Lung (tissue), 12 donors: ENCODE measurements around the gene ASCC1. TPM values are rescaled to one million over a fixed set of nuclear protein-coding genes. Genes with fewer than 3 reads are reported as not detected.

Experiments
- ATAC-seq: fragments of 200-7000 bp; cut with Tn5 transposase; one replicate; pipeline ENCODE4 v1.9.1; 2020; ENCODE audit warnings: moderate number of reproducible peaks; ENCODE audit not compliant: insufficient read depth, low FRiP score
- DNase-seq, 3 donors: peaks; one replicate each; pipeline ENCODE4 v3.0.0-alpha.2; 2013 to 2017
- H3K27ac ChIP-seq, 2 donors: one replicate each; pipeline ENCODE4 v1.5.1; 2013; ENCODE audit warnings: mild to moderate bottlenecking in 2 of 2, moderate library complexity in 2 of 2, control low read depth in 1 of 2, inconsistent platforms in 1 of 2, low read depth in 1 of 2, low read length in 1 of 2
- H3K27me3 ChIP-seq, 3 donors: one replicate each; pipeline ENCODE4 v1.5.1; 2013; ENCODE audit warnings: low read length in 2 of 3; ENCODE audit not compliant: control insufficient read depth in 3 of 3, insufficient read depth in 3 of 3
- H3K36me3 ChIP-seq, 4 donors: one replicate each; pipeline ENCODE4 v1.5.1; 2013; ENCODE audit warnings: low read length in 4 of 4, mild to moderate bottlenecking in 1 of 4, moderate library complexity in 1 of 4; ENCODE audit not compliant: control insufficient read depth in 4 of 4, insufficient read depth in 4 of 4
- H3K4me1 ChIP-seq, 5 donors: one replicate each; pipeline ENCODE4 v1.5.1; 2013; ENCODE audit warnings: low read length in 5 of 5, mild to moderate bottlenecking in 2 of 5, moderate library complexity in 1 of 5; ENCODE audit not compliant: control insufficient read depth in 5 of 5, insufficient read depth in 5 of 5
- H3K4me3 ChIP-seq: one replicate; pipeline ENCODE4 v1.5.1; 2013; ENCODE audit warnings: mild to moderate bottlenecking, control low read depth, moderate library complexity
- H3K9ac ChIP-seq, 2 donors: one replicate each; pipeline ENCODE4 v1.5.1; 2013; ENCODE audit warnings: low read length in 2 of 2, control low read depth in 1 of 2; ENCODE audit not compliant: insufficient read depth in 1 of 2
- H3K9me3 ChIP-seq, 4 donors: one replicate each; pipeline ENCODE4 v1.5.1; 2013; ENCODE audit warnings: low read length in 3 of 4, mild to moderate bottlenecking in 1 of 4, moderate library complexity in 1 of 4; ENCODE audit not compliant: control insufficient read depth in 4 of 4, insufficient read depth in 3 of 4
- CTCF ChIP-seq: IDR thresholded peaks from 2 replicates; pipeline ENCODE4 v1.5.1; 2012; ENCODE audit warnings: mild to moderate bottlenecking; ENCODE audit errors: control extremely low read depth, extremely low read depth
- WGBS, 2 donors: extraction: QIAGEN DNeasy Blood & Tissue Kit; methylation state at CpG; one replicate each; pipeline ENCODE4 v1.1.7; 2013; 5-methylcytosine and 5-hydroxymethylcytosine counted together
- polyA plus RNA-seq, 2 donors: library from polyadenylated mRNA; stranded (reverse); fragments of 200-250 nt; gene quantifications; one replicate each; pipeline ENCODE4 v1.2.1, GENCODE V29; 2013
- total RNA-seq, 2 donors: library from RNA; depleted of rRNA in 1 of 2; stranded (reverse); fragments of >200 nt in 1 of 2; gene quantifications; one replicate each; pipeline ENCODE4 v1.2.1, GENCODE V29; 2014 to 2021
- donor health status: control.
- donor health status: control.
- donor health status: Bipolar disorder and iron deficiency.
- donor health status: healthy.
- donor health status: DM: yes; HTN: yes; CAD: no.

The ASCC1 gene
- total and polyA plus RNA-seq, 4 donors, result 9.0 to 29.9 (median 24.2) TPM

GRCh38 chr10:72186982-72187330 lies 29.1 kb downstream of the ASCC1 start:
- peaks cover 0 to 5% (median 0%) of the 10 kb centered on the region in 5 donors for H3K4me1 ChIP-seq
- peaks cover 0 to 13% (median 5%) of the 10 kb centered on the region in 4 donors for H3K36me3 ChIP-seq
- ATAC-seq, result no peak
- no peak overlapping the region for H3K4me3 ChIP-seq
- H3K27me3 ChIP-seq, result no peaks in the 10 kb centered on the region
- H3K9ac ChIP-seq, result peak overlapping the region in 1 of 2 donors; percentile 58
- peak overlapping the region; percentile 46 to 77 for H3K27ac ChIP-seq
- 70 to 75% methylated on average over 3 of the region's 3 CpGs for WGBS, 2 donors
- TF ChIP-seq CTCF, result no peak
- H3K9me3 ChIP-seq, result peaks cover 0 to 3% (median 0%) of the 10 kb centered on the region in 4 donors
- no peak for DNase-seq

GRCh38 chr10:72186258-72186981 lies 29.7 kb downstream of the ASCC1 start:
- H3K4me3 ChIP-seq, result no peak overlapping the region
- peak; percentile 75 for ATAC-seq

GRCh38 chr10:72184156-72184555 lies 31.9 kb downstream of the ASCC1 start:
- H3K4me3 ChIP-seq, result no peak overlapping the region
- H3K4me1 ChIP-seq, result peaks cover 0 to 5% (median 0%) of the 10 kb centered on the region in 5 donors
- no peaks in the 10 kb centered on the region for H3K27me3 ChIP-seq
- DNase-seq, result no peak
- no peak for TF ChIP-seq CTCF
- no peak overlapping the region for H3K27ac ChIP-seq
- H3K9me3 ChIP-seq, result peaks cover 0 to 3% (median 0%) of the 10 kb centered on the region in 4 donors
- WGBS, 2 donors, result 97 to 100% methylated on average over 2 of the region's 2 CpGs
- ATAC-seq, result no peak
- H3K9ac ChIP-seq, result no peak overlapping the region
- H3K36me3 ChIP-seq, result peaks cover 0 to 13% (median 5%) of the 10 kb centered on the region in 4 donors

More at GRCh38 chr10:72186258-72186981, 29.7 kb downstream of the ASCC1 start:
- Histone ChIP-seq H3K4me1 (peaks cover 0 to 5% (median 0%) of the 10 kb centered on the region in 5 donors), H3K27me3 (no peaks in the 10 kb centered on the region), H3K9me3 (peaks cover 0 to 3% (median 0%) of the 10 kb centered on the region in 4 donors), H3K27ac (peak overlapping the region; percentile 70 to 84), H3K9ac (peak overlapping the region in 1 of 2 donors; percentile 58), H3K36me3 (peaks cover 0 to 13% (median 5%) of the 10 kb centered on the region in 4 donors)
- no peak for TF ChIP-seq CTCF
- DNase-seq, result peak; percentile 19 to 71 (median 68)
- 24 to 32% methylated on average over 6 to 7 of the region's 7 CpGs for WGBS, 2 donors
